ENCODE data around the gene ZNF605.

Gene ZNF605

GRCh38 chr12:132869551-132869950, 86.6 kb downstream of the ZNF605 start:
- Histone ChIP-seq H3K27me3 (ENCODE audit: insufficient read depth, poor library complexity, severe bottlenecking) (no peaks in the 10 kb centered on the region), H3K4me3 (replicated peaks; ENCODE audit: insufficient read depth, low read length) (no peak overlapping the region), H3K27ac (replicated peaks) (no peak overlapping the region)
- no peak for TF ChIP-seq POLR2AphosphoS5 (IDR thresholded peaks at IDR 0.05; ENCODE audit: low read depth)
- no peak for TF ChIP-seq CTCF (IDR thresholded peaks at IDR 0.05; ENCODE audit: insufficient read depth, low read length)
- no peak for TF ChIP-seq REST (IDR thresholded peaks at IDR 0.05; ENCODE audit: insufficient replicate concordance, low read depth)
- no peak for TF ChIP-seq SPI1 (IDR thresholded peaks at IDR 0.05; ENCODE audit: borderline replicate concordance, low read depth)
- no peak for TF ChIP-seq GABPA (IDR thresholded peaks at IDR 0.05; ENCODE audit: low read depth)
- DNase-seq (ENCODE audit: low read depth in 1 of 2, low spot score in 1 of 2): no peak

Data from HL-60 (cell line).